Measurements from ENCODE around the gene PDGFRB.

GRCh38 chr5:150104550-150104870 is 51.1 kb downstream of the PDGFRB start:
- TF ChIP-seq CTCF (IDR thresholded peaks at IDR 0.05; ENCODE audit: poor library complexity, severe bottlenecking) (no peak), RAD21 (conservative IDR thresholded peaks at IDR 0.05) (no peak), POLR2AphosphoS5 (IDR thresholded peaks at IDR 0.05) (no peak), EZH2 (IDR thresholded peaks at IDR 0.05; ENCODE audit: borderline replicate concordance, insufficient read depth, low read length, poor library complexity, severe bottlenecking) (no peak), EP300 (conservative IDR thresholded peaks at IDR 0.05; ENCODE audit: poor library complexity, severe bottlenecking) (no peak), SMC3 (conservative IDR thresholded peaks at IDR 0.05; ENCODE audit: poor library complexity) (no peak)
- TF ChIP-seq, protein P1, sequence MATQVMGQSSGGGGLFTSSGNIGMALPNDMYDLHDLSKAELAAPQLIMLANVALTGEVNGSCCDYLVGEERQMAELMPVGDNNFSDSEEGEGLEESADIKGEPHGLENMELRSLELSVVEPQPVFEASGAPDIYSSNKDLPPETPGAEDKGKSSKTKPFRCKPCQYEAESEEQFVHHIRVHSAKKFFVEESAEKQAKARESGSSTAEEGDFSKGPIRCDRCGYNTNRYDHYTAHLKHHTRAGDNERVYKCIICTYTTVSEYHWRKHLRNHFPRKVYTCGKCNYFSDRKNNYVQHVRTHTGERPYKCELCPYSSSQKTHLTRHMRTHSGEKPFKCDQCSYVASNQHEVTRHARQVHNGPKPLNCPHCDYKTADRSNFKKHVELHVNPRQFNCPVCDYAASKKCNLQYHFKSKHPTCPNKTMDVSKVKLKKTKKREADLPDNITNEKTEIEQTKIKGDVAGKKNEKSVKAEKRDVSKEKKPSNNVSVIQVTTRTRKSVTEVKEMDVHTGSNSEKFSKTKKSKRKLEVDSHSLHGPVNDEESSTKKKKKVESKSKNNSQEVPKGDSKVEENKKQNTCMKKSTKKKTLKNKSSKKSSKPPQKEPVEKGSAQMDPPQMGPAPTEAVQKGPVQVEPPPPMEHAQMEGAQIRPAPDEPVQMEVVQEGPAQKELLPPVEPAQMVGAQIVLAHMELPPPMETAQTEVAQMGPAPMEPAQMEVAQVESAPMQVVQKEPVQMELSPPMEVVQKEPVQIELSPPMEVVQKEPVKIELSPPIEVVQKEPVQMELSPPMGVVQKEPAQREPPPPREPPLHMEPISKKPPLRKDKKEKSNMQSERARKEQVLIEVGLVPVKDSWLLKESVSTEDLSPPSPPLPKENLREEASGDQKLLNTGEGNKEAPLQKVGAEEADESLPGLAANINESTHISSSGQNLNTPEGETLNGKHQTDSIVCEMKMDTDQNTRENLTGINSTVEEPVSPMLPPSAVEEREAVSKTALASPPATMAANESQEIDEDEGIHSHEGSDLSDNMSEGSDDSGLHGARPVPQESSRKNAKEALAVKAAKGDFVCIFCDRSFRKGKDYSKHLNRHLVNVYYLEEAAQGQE (IDR thresholded peaks at IDR 0.05; ENCODE audit: borderline replicate concordance), result no peak

All from neural cell (in vitro differentiated cells).